HEK293 (cell line): ENCODE data around the gene JAGN1.

Source experiments
- CTCF ChIA-PET: fragments of 350-600 bp; formaldehyde crosslinking; extraction: SDS; loops from one replicate; lab custom pipeline; 2021; ENCODE audit warnings: antibody characterized with exemption; lab: Yijun Ruan, JAX
- POLR2A ChIA-PET: fragments of 300-600 bp; formaldehyde crosslinking; extraction: SDS; loops from one replicate; lab custom pipeline; 2020; ENCODE audit warnings: antibody characterized with exemption, inconsistent platforms; lab: Yijun Ruan, JAX
- H3K27ac ChIP-seq: fragments of 200-500 bp; sonication (Bioruptor generic); 2 replicates; pipeline ENCODE4 v1.5.1; 2014; ENCODE audit warnings: low read depth, low read length, control low read depth, inconsistent platforms; ENCODE audit errors: extremely low read depth
- H3K36me3 ChIP-seq, 2 experiments: fragments of 200-500 bp in 1 of 2; sonication (Bioruptor generic) in 1 of 2; 1 replicate in 1 of 2; 2 replicates in 1 of 2; pipeline ENCODE4 v1.5.1; 2014 to 2017; ENCODE audit warnings: inconsistent platforms in 2 of 2, low read length in 2 of 2; ENCODE audit not compliant: control insufficient read depth in 2 of 2, insufficient read depth in 1 of 2
- H3K4me1 ChIP-seq: fragments of 200-500 bp; sonication (Bioruptor generic); 2 replicates; pipeline ENCODE4 v1.5.1; 2014; ENCODE audit warnings: mild to moderate bottlenecking, low read length, inconsistent platforms; ENCODE audit not compliant: control insufficient read depth, insufficient read depth
- H3K4me3 ChIP-seq: 2 replicates; pipeline ENCODE4 v1.5.1; 2011; ENCODE audit warnings: low read depth, mild to moderate bottlenecking, control low read depth, low read length, moderate library complexity
- H3K9me3 ChIP-seq: fragments of 200-500 bp; sonication (Bioruptor generic); 2 replicates; pipeline ENCODE4 v1.5.1; 2014; ENCODE audit warnings: low read depth, low read length, inconsistent platforms; ENCODE audit not compliant: control insufficient read depth, insufficient read depth
- BCL11A ChIP-seq: fragments of 450-650 bp; formaldehyde crosslinking; IDR thresholded peaks from 2 replicates; pipeline ENCODE4 v1.5.1; 2016; ENCODE audit warnings: low read depth, missing biosample characterization, missing genetic modification characterization
- GLIS2 ChIP-seq: fragments of 450-650 bp; formaldehyde crosslinking; IDR thresholded peaks from 2 replicates; pipeline ENCODE4 v1.5.1; 2016; ENCODE audit warnings: missing biosample characterization, missing genetic modification characterization
- HOXD13 ChIP-seq: sonication (generic); formaldehyde crosslinking; IDR thresholded peaks from 2 replicates; pipeline ENCODE4 v1.8.0; 2022; ENCODE audit warnings: missing genetic modification reagents, borderline replicate concordance
- IKZF3 ChIP-seq: fragments of 450-650 bp; IDR thresholded peaks from 2 replicates; pipeline ENCODE4 v1.5.0; 2018; ENCODE audit warnings: missing biosample characterization, mild to moderate bottlenecking, missing genetic modification characterization, moderate library complexity
- OSR2 ChIP-seq: fragments of 450-650 bp; formaldehyde crosslinking; IDR thresholded peaks from 2 replicates; pipeline ENCODE4 v1.5.1; 2016; ENCODE audit warnings: missing biosample characterization, missing genetic modification characterization
- PRDM1 ChIP-seq: fragments of 450-650 bp; formaldehyde crosslinking; IDR thresholded peaks from 2 replicates; pipeline ENCODE4; 2016; ENCODE audit warnings: missing biosample characterization, missing genetic modification characterization
- PRDM10 ChIP-seq: fragments of 450-650 bp; formaldehyde crosslinking; IDR thresholded peaks from 2 replicates; pipeline ENCODE4 v1.5.1; 2016; ENCODE audit warnings: missing biosample characterization, missing genetic modification characterization
- SP2 ChIP-seq: fragments of 450-650 bp; formaldehyde crosslinking; IDR thresholded peaks from 2 replicates; pipeline ENCODE4 v1.5.1; 2016; ENCODE audit warnings: missing biosample characterization, missing genetic modification characterization
- WT1 ChIP-seq: fragments of 450-650 bp; formaldehyde crosslinking; IDR thresholded peaks from 2 replicates; pipeline ENCODE4 v1.5.1; 2016; ENCODE audit warnings: missing biosample characterization, missing genetic modification characterization
- ZNF175 ChIP-seq: fragments of 450-650 bp; formaldehyde crosslinking; IDR thresholded peaks from 2 replicates; pipeline ENCODE4 v1.5.1; 2016; ENCODE audit warnings: missing biosample characterization, missing genetic modification characterization
- ZNF18 ChIP-seq: fragments of 450-650 bp; formaldehyde crosslinking; IDR thresholded peaks from 2 replicates; pipeline ENCODE4 v1.5.1; 2016; ENCODE audit warnings: missing biosample characterization, missing genetic modification characterization
- ZNF24 ChIP-seq: fragments of 450-650 bp; formaldehyde crosslinking; IDR thresholded peaks from 2 replicates; pipeline ENCODE4 v1.5.1; 2016; ENCODE audit warnings: missing biosample characterization, missing genetic modification characterization
- ZNF280C ChIP-seq: fragments of 450-650 bp; formaldehyde crosslinking; IDR thresholded peaks from 2 replicates; pipeline ENCODE4 v1.5.1; 2016; ENCODE audit warnings: missing biosample characterization, missing genetic modification characterization
- ZNF292 ChIP-seq: fragments of 450-650 bp; formaldehyde crosslinking; IDR thresholded peaks from 2 replicates; pipeline ENCODE4 v1.5.1; 2016; ENCODE audit warnings: low read depth, missing biosample characterization, missing genetic modification characterization, borderline replicate concordance
- ZNF362 ChIP-seq: fragments of 450-650 bp; formaldehyde crosslinking; IDR thresholded peaks from 2 replicates; pipeline ENCODE4 v1.5.1; 2016; ENCODE audit warnings: missing biosample characterization, missing genetic modification characterization
- ZNF398 ChIP-seq: fragments of 450-650 bp; formaldehyde crosslinking; IDR thresholded peaks from 2 replicates; pipeline ENCODE4 v1.5.1; 2017; ENCODE audit warnings: missing biosample characterization, missing genetic modification characterization
- ZNF48 ChIP-seq: fragments of 450-650 bp; formaldehyde crosslinking; IDR thresholded peaks from 2 replicates; pipeline ENCODE4 v1.5.1; 2016; ENCODE audit warnings: missing biosample characterization, missing genetic modification characterization
- ZNF555 ChIP-seq: fragments of 450-650 bp; formaldehyde crosslinking; conservative IDR thresholded peaks from 2 replicates; pipeline ENCODE4 v1.5.1; 2017; ENCODE audit warnings: missing biosample characterization, mild to moderate bottlenecking, missing genetic modification characterization, inconsistent platforms
- ZNF629 ChIP-seq: fragments of 450-650 bp; formaldehyde crosslinking; IDR thresholded peaks from 2 replicates; pipeline ENCODE4 v1.5.1; 2017; ENCODE audit warnings: missing biosample characterization, missing genetic modification characterization
- ZNF658 ChIP-seq: fragments of 450-650 bp; formaldehyde crosslinking; IDR thresholded peaks from 2 replicates; pipeline ENCODE4; 2016; ENCODE audit warnings: missing biosample characterization, missing genetic modification characterization
- ZNF664 ChIP-seq: fragments of 450-650 bp; formaldehyde crosslinking; IDR thresholded peaks from 2 replicates; pipeline ENCODE4 v1.5.1; 2016; ENCODE audit warnings: missing biosample characterization, missing genetic modification characterization

JAGN1 gene

GRCh38 chr3:9898467-9899241, 8.2 kb downstream of the JAGN1 start:
- ChIA-PET CTCF (interaction anchor here (0.7 kb wide), 1 partner anchor 34 kb away, joined by 3 read pairs; no protein-coding TSS in a partner anchor), POLR2A (interaction anchor here (1.4 kb wide), 1 partner anchor 18 kb away, joined by 5 read pairs; the partner anchor contains the start of gene IL17RC)
- Histone ChIP-seq H3K4me1 (no peaks in the 10 kb centered on the region), H3K9me3 (no peaks in the 10 kb centered on the region), H3K36me3 (peaks cover 0 to 7% of the 10 kb centered on the region in 2 experiments; a peak in 1 of 3 replicates)
- TF ChIP-seq ZNF629 (tag by site-specific recombination) (0 out of 2 replicates have a peak, but pooled peaks have one; percentile 24), PRDM10 (tag by site-specific recombination) (peak; percentile 32; the same call in 1 of the 2 replicates), BCL11A (tag by site-specific recombination) (no peak), ZNF664 (tag by site-specific recombination) (peak; percentile 84; the same call in 1 of the 2 replicates), ZNF658 (tag by site-specific recombination) (no peak), ZNF18 (0 out of 2 replicates have a peak, but pooled peaks have one; percentile 45), ZNF398 (tag by site-specific recombination) (peak; percentile 79), GLIS2 (tag by site-specific recombination) (no peak)
- TF ChIP-seq, all 188 proteins: peak for 5
- Histone ChIP-seq H3K4me3 (no peak overlapping the region), H3K27ac (no peak overlapping the region)

- H3K4me1 ChIP-seq: no peaks in the 10 kb centered on the region
- no peak overlapping the region for H3K4me3 ChIP-seq
- no peak overlapping the region for H3K27ac ChIP-seq
- H3K36me3 ChIP-seq: peaks cover 0 to 2% of the 10 kb centered on the region in 2 experiments; a peak in 1 of 3 replicates
- ChIA-PET POLR2A (no interaction called here), CTCF (no interaction called here)
- no peaks in the 10 kb centered on the region for H3K9me3 ChIP-seq
- TF ChIP-seq ZNF48 (tag by site-specific recombination) (no peak), HOXD13 (CRISPR knock-in tag) (no peak), ZNF24 (tag by site-specific recombination) (no peak), IKZF3 (tag by site-specific recombination) (peak; percentile 60; the same call in 1 of the 2 replicates), ZNF658 (tag by site-specific recombination) (no peak), PRDM1 (tag by site-specific recombination) (peak; percentile 88), SP2 (no peak), ZNF362 (tag by site-specific recombination) (no peak), WT1 (tag by site-specific recombination) (peak; percentile 91), OSR2 (tag by site-specific recombination) (peak; percentile 54), ZNF175 (no peak), ZNF292 (tag by site-specific recombination) (no peak), ZNF555 (tag by site-specific recombination) (no peak), ZNF280C (tag by site-specific recombination) (no peak), ZNF629 (tag by site-specific recombination) (no peak)
Observed at GRCh38 chr3:9899289-9899791, 8.9 kb downstream of the JAGN1 start.
